ENCODE measurements around the gene CD9.

CD9 gene

DNA sequence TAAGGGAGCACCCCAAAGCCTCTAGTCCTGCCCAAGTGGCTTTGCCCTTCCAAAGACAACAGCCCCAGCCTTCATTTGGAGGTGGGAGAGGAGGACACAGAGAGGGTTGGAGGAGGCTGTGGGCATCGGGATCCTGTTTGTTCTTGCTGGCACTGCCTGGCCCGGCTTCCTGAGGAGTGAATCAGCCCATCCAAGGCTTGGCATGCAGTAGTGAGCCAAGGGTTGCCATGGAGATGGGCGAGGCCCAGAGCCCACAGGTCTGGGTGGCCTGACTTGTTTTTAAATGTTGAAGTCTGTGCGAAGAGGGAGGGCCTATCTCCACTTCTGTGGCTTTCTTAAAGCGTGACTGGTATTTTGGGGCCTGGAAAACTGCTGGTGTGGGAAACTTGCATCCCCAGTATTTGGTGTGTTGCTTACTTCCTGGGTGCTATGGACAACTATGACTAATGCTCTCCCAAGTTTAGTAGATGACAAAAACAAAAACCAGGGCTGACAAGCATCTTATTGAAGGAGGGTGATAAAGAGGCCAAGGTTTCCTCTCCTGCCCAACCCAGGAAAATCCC is 15.8 kb downstream of the CD9 start:
- peak in 44 of 56 donors; percentile 28 to 85 (median 56) for DNase-seq

- DNase-seq, result peak in 2 of 56 donors; percentile 18 to 26
Measured at GRCh38 chr12:6216581-6216980, 16.4 kb downstream of the CD9 start.

DNA sequence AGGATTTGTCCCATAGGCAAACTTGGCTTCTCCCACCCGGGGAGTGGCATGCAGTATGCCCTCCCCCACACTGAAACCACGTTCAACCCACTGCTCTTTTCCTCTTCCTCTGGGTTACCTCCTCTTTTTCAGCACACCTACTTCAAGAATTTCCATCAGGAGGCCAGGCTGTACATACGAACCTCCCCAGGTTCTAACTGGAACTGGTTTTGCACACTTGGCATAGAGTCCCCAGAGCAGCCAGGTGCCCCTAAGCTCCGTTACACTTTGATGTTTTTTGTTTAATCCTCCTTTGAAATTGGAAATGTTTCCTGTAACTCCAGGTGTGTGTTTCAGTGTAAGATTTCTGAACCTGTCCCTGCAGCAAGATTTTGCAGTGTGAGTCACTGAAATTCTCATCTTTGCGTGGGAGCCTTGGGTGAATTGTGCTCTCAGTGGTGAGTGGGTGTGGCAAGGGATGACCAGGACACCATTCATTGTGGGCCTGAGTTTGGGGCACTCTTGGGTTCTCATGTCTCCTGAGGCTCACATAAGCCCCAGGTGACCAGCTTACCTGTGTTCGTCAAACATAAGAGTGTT is 18.2 kb downstream of the CD9 start:
- DNase-seq, result no peak

DNA sequence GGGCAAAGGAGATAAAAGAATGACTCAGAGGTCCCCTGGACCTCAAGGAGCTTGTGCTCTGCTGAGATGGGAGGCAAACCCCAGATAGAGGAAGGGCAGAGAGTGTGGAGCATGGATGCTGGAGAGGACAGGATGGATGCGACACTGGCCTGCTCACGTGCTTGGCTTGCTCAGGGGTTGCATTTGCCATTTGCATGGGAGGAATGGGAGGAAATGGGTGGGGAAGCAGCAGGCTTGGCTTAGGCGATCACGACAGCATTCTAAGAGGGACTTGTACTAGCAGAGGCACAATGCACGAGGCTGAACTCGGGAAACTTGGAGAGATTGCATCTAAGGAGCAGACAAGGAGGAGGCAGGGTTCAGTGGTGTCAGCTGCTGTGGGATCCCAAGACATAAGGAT is 19.8 kb downstream of the CD9 start:
- no peak for DNase-seq

- no peak for DNase-seq
Measured at GRCh38 chr12:6221146-6221545, 20.9 kb downstream of the CD9 start.

GRCh38 chr12:6222078-6222654 is 22.0 kb downstream of the CD9 start:
- peak in 5 of 56 donors; percentile 24 to 51 (median 45) for DNase-seq

DNA sequence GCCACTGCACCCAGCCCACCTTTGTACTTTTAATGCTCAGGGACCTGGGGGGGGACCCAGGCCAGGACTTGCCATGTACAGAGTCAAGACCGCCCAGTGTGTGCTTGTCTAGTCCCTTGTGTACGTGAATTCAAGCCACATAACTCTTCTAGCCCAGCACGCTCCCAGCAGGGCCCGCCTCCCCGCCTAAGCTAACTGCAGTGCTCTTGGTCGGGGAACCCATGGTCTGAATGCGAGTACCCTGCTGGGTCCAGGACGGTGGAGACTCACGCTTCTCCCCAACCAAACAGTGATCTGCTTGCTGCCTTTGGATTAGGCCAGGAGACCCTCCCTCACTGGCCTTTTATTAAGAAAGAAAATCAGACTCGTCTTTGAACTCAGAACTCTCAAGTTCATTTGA is 23.3 kb downstream of the CD9 start:
- DNase-seq, result no peak

- DNase-seq, result peak in 52 of 56 donors; percentile 34 to 94 (median 83)
Measured at GRCh38 chr12:6224550-6224949, 24.4 kb downstream of the CD9 start.

DNA sequence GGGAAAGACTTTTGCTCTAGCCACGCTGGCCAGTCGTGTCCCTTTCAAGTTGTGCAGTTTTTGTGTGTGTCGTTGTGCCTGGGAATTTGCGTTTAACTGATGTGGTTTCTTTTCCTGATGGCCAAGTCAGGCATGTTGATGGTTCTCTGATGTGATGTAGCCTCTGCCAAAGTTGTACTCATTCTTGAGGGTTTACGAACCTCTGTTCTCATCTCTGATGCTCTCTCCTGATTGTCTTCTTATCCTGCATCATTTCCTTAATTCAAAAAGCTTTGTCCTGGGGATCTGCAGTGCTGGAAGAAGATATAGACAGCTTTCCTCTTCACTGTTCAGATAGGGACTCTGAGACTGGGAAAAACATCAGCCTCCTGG is 25.4 kb downstream of the CD9 start:
- DNase-seq, result no peak

GRCh38 chr12:6226002-6226678 is 25.9 kb downstream of the CD9 start:
- peak in 39 of 56 donors; percentile 30 to 90 (median 55) for DNase-seq

DNA sequence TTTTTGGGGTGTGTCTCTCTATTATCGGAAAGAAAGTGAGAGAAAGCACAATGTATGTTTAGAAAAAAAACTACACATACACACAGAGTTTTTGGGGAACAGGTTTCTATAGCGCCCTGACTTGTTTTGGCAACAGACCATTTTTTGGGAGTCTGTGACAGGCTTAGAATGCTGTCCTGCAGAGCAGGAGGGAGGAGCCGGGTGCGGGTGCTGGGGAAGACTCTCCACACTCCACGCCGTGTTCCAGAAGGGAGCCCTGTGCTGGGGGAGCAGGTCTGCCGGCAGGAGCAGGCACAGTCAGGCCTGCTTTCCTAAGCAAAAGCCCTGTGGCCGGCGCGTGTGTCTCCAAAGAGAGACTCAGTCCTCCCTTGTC is 26.5 kb downstream of the CD9 start:
- DNase-seq, result peak in 1 of 56 donors; percentile 26

DNA sequence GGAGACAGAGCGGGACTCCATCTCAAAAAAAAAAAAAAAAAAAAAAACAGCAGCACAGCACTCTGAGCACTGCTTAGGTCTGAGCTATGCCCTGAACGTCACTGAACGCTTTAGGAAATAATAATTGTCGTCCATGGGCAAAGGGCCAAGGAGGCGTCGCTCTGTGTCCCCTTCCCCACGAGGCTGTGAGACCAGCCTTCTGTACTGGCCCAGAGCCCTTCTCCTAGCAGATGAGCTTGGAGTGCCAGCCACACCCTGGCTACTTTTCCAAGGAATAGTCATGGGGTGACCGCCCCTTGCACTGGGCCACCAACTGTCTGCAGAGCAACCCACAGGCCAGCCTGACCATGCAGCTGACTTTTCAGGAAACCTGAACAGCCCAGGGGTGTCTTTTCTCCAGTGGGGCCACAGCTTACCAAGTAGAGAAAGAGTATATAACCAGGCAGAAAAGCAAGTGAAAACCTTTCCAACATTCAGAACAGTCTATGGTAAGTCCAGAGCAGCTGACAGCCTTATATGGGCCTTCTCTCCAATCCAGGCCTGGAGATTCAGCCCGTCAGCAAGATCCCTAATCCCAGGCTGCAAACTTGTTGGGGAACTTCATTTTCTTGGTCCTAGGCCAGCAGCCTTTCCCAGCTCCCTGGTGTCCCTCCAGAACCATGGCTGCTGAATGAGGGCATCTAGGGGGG is 28.5 kb downstream of the CD9 start:
- peak in 3 of 56 donors; percentile 15 to 50 (median 35) for DNase-seq

- DNase-seq, result peak in 45 of 56 donors; percentile 25 to 82 (median 55)
Measured at GRCh38 chr12:6229224-6230218, 29.3 kb downstream of the CD9 start.

DNA sequence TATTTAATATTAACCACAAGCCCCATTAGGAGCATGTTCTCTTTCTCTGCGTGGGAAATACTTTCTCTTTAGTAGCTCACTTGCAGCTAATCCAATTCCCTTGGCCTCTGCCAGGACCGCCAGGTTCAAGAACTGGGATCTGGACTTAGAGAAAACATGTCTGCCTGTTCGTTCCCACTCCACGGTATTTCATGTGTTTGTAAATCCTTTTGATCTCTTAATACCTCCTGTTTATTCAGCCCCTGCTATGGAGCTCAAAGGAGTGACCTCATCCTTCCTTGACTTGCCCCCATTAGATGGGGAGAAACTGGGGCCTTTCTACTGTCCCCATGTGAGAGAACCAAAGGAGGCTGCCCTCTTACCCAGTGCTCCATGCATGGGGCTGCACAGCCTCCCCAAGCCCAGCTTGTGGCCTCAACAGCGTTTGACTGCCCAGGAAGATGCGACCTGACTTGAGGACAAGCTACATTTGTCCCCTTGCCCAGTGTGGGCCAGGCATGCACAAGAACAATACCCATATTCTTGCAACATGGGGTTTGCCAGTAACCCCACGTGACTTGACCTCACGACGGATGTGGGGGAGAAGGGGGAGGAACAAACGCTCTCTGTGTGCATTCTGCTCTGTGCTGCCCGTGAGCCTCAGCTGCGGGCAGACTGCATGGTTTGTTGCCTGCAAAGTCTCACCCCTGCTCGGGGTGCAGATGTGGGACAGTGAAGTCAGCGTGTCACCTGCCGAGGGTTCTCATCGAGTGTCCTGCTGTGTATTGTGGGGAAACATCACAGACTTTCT is 30.3 kb downstream of the CD9 start:
- DNase-seq, result peak in 55 of 56 donors; percentile 25 to 97 (median 88)

DNA sequence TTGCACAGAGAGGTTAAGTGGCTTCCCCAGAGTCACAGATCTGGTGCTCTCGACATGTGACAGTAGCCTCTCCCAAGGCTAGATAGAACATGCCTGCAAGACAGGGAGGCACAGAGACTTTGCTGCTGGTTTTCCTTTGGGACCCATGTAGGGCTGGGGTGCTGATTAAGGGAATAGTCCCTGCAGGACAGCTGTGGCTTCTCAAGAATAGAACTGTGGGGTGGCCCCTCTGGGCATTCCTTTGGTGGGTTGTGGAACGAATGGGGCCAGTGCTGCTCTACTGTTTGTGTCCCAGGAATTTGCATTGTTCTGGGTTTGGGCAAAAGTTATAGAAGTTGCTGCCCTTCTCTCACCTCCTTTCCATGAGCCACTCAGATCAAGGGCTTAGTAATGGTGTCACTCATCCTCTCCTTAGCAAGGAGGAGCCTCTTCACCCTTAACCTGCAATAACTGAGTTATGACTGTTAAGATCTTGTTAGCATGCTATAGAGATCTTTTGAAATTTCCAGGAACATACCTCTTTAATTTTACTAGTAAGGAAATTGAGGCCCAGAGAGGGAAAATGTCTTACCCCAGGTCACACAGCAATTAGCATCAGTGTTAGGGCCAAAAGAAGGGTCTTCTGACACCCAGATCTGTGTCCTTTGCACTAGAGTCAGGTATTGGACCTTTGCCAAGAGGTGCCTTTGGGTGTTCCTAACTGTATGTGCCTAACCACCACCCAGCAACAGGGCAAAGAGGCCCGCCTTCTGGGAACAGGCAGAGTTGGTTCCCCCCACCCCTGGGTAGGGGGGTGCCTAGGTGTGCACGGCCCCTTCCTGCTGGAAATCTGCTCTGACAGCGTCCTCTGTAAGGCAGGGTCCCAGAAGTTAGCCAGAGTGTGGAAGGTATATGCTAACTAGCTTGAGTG is 31.4 kb downstream of the CD9 start:
- DNase-seq, result peak in 2 of 56 donors; percentile 33 to 43

GRCh38 chr12:6233121-6233971 is 33.1 kb downstream of the CD9 start:
- peak in 45 of 56 donors; percentile 17 to 81 (median 54) for DNase-seq

GRCh38 chr12:6234214-6234613 is 34.0 kb downstream of the CD9 start:
- no peak for DNase-seq

GRCh38 chr12:6234906-6235305 is 34.7 kb downstream of the CD9 start:
- peak in 3 of 56 donors; percentile 14 to 30 (median 26) for DNase-seq

Data from amygdala (tissue), 56 donors.